NCI-H1694 (cell line): Measurements from ENCODE around the gene MRC2.
A peak's percentile ranks its signal among the peaks of the same experiment; 100 is the strongest.

Source experiments
- DNase-seq: peaks from one replicate; lab custom pipeline; 2025; lab: John Stamatoyannopoulos, UW

Gene MRC2

DNA sequence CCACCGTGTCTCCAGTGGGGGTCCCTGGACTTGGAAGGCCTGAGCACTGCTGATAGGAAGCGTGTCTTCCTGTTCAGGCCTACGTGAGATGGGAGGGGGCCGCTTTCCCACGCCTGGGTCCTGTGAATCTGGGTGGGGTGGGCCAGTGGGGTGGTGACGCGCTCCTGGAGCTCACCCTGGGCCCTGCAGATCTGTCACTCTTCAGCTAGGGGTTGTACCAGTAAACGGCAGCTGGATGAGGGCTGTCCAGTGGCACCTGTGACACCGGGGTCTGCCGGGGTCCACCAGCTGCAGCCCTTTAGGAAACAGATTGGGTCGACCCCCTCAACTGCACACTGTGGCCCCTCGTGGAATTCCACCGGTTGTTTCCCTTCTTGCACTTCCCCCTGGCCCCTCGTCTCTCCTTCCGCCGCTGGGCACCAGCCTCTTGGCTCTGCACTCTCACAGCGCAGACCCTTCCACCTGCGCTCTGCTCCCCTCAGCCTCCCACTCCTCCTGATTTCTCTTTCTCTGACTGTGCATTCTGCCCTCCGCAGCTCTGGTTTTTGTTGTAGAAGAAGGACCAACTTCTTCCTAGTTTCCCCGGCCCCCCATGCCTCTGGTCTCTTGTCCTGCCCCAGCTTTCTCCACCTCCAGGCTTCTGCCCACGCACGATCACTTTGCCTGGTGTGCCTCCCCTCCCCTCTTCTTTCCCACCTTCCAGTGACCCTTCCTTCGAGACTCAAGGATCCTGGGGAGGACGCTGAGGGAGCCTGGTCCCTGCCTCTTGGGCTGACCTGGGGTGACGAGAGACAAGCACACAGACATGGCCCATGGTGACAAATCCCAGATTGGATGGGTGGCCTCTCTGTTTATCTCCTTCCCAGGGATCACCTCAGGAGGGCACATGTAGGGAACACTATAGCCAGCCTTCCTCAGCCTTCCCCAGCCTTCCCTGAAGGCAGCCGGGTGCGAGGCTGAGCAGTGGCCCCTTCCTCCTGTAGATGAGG, 4.8 kb downstream of the MRC2 start:
- DNase-seq, result no peak

DNA sequence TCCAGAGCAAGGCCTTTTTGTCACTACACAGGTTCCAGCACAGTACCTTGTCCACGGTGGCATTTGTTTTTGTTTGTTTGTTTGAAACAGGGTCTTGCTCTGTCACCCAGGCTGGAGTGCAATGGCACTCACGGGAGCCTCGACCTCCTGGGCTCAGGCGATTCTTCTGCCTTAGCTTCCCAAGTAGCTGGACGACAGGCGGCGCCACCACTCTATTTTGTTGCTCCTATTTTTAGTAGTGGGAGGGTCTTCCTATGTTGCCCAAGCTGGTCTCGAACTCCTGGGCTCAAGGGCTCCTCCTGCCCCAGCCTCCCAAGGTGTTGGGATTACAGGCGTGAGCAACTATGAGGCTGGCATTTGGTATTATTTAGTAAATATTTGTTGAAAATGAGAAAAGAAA, 10.3 kb downstream of the MRC2 start:
- no peak for DNase-seq

DNA sequence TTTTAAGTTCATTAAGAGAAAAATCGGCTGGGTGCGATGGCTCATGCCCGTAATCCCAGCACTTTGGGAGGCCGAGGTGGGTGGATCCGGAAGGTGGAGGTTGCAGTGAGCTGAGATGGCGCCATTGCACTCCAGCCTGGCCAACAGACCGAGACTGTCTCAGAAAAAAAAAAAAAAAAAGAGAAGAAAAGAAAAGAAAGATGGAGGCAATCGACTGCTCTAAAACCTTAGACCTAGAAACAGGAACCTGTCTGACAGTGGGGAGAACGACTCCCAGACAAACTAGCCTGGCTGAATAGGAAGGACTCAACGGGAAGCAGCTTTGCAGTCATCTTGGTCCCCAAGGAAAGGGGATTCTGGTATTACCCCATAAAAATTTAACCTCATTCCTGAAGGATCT, 13.7 kb downstream of the MRC2 start:
- no peak for DNase-seq

DNA sequence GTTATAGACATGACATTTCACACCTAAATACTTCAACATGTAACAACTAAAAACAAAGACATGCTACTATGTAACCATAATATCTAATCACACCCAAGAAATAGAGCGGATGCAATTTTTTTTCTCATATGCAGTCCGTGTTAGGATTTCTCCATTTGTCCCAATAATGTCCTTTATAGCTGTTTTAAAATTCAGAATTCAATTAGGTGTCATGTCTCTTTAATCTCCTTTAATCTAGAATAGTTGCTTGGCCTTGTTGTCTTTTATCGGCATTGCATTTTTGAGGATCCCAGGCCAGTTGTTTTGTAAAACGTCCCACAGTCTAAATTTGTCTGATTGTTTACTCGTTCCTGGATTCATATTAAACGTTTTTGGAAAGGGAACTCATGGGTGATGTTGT, 14.5 kb downstream of the MRC2 start:
- no peak for DNase-seq

DNA sequence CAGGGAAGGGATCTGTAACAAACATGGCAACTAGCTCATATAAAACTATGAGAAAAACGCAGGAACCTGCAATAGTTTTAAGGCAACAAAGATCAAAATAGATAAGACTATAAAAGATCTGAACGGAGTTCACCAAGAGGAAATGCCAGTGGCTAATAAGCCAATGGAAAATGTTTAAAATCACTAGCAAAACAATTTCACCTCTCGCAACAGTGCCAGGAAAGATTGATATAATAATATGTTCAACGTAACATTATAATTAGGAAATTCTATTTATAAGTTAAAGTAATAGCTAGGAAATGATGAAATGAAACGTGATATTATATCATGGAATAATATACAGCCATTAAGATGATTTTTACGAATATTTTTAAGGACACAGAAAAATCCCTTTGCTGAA, 16.0 kb downstream of the MRC2 start:
- no peak for DNase-seq

DNA sequence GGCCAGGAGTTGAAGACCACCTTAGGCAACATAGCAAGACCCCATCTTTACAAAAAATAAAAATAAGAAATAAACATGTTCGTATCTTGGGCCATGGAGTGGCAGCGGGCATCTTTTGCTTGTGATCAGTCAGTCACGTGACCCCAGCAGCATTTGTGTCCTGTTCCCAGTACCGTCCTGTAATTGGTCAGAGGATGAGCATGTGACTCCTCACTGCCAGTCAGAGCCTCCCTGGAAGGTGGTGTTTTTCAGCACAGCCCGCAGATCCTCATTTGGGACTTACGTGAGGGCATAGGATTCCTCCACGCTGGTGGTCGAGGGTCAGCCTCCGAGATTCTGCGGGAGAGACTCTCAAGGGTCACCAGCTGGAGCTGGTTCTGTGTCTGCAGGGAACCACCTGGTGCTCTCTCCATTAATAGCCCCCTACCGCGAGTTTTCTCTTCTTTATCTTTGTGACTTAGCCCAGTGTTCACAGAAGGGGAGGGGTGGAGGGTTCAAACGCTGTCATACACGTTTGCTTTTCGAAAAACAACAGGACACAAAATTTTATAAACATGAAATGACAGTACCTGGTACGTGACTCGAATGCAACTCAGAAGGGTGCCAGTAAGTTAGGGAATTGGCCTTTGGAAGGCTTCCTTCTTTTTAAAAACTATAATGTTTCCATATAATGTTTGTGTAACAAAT, 17.2 kb downstream of the MRC2 start:
- peak; percentile 88 for DNase-seq

DNA sequence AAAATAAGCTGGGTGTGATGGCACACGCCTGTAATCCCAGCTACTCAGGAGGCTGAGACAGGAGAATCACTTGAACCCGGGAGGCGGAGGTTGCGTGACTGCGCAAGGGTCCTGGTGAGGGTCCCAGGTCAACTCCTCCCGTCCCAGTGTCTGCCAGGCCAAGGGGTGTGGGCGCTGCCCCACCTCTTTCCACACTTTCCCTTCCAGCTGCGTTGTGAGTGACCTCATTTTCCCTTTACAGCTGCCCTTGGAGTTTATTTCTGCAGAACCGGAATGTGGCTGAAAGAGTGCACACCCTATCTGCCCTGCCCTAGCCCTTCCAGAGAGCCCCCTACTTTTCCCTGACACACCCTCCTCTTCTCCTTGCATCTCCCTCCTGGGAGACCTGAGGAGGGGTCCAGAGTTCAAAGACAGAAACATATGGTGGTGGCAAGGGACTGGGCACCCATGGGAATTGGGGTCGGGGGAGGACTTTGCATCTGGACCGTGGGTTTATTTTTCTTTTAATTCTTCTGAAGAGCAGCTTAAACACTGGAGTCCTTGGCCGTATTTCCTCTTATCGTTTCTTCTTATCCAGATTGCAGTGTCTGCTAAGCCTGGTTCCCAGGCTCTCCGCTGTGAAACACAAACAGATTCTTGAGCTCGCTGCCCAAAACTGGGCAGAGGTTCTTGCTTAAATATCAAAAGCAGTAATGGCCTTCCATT, 20.9 kb downstream of the MRC2 start:
- no peak for DNase-seq

DNA sequence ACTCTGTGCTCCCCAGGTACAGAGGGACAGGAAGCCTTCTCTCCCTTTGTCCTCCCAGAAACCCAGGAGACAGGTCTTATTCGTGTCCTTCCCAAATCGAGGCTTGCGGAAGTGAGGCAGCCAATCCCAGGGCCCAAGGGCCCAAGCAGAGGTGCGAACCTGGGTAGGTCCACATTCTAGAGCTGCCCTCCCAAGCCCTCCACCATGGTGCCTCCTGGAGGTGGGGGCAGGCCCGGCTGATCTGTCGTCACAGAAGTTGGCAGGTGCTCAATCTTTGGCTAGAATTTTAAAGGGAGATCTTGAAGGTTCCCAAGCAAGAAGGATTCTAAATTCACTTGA, 21.5 kb downstream of the MRC2 start:
- DNase-seq, result no peak

DNA sequence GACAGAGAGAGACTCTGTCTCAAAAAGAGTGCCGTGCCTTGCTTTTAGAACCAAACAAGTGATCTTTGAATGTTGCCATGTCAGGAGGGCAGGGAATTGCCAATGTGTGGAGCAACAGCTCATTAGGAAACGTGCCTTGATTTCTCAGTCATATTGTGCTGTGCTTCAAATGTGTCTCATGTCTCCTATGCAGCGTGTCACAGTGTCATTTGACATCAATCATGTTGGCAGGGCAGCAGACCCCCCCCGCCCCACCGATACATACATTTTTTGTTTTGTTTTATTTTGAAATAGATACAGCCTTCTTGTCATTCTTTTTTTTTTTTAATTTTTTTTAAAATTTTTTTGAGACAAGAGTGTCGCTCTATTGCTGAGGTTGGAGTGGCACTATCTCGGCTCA, 22.1 kb downstream of the MRC2 start:
- DNase-seq, result no peak

DNA sequence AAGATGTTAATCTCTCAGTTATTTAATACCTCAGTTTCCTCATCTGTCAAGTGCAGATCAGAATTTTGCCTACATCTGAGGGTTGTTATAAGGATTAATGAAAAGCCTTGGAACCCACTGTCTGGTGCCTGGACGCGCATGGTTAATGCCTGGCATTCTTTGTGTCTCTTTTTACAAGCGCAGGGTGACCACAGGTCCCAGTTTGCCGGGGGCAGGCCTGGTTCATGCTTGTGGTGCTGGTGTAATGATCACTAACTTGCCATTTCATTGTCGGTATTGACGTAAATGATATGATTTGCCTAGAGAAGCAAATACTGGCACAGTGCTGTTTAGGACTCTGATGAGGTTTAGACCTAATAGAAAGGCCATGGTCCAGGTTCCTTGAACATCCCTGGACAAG, 23.1 kb downstream of the MRC2 start:
- DNase-seq, result no peak

DNA sequence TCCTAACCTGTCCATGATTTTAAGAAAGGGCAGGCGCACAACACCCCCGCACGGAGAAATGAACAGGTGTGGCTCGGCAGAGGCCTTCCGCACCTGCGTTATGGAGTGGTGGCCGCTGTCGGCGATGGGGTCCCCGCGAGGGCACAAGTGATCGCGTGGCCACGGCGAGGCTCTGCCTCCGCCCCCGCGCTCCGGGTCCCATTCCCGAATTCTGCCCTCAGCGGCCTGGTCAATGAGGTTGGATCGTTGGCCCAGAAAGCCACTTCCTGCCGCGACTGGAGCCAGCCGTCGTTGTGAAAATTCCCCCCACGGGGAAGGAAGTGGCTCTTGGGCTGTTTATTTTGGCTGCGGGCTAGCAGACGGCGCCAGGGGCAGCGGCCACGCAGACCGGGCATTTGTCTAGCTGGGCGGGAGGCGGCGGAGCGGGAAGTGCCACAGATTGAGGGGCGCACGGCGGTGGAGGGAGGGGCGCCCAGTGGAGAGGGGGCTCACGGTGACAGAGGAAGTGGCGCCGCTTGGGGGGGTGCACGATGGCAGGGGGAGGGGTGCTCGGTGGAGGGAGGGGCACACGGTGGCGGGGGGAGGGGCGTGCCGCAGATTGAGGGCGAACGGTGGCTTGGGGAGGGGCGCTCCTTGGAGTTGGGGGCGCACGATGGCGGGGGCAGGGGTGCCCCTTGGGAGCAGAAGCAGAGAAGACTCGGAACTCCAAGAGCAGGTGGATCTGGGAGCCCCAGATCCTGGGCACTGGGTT, 25.0 kb downstream of the MRC2 start:
- DNase-seq, result no peak

DNA sequence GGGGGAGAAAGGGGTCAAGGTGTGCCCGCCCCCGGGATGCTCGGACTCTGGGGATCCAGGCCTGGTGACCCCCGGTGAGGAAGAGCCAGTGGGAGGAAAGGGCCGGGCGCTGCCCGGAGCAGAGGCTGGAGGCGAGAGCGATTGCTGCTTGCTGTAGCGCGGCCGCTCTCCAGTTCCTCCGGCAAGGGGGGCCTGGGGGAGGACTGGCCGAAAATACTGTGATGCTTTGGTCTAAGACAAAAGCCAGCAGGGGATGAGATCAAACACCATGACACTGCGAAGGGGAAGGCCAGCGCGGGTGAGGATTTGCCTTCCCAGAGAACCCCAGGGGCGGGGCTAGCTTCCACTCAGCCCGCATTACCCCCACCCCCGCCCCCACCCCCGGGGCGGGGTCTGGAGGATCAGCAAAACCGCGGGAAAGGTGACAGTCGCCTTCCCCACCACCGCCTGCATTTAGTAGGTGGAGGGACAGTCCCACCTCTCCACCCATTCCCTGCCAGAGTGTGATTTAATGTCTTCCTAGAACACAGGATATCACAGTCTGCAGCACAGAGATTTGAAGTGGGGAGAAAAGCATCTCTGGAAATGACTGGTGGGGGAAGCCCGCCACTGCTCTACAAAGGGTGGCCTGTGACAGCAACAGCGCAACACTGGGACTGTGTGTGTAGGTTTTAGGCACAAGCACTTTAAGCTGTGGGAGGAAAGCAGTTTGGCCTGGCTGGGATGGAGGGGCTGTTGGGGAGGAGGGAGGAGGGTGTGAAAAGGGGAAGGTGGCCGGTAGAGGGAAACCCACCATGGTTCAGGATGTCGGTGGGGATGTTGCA, 25.7 kb downstream of the MRC2 start:
- no peak for DNase-seq

DNA sequence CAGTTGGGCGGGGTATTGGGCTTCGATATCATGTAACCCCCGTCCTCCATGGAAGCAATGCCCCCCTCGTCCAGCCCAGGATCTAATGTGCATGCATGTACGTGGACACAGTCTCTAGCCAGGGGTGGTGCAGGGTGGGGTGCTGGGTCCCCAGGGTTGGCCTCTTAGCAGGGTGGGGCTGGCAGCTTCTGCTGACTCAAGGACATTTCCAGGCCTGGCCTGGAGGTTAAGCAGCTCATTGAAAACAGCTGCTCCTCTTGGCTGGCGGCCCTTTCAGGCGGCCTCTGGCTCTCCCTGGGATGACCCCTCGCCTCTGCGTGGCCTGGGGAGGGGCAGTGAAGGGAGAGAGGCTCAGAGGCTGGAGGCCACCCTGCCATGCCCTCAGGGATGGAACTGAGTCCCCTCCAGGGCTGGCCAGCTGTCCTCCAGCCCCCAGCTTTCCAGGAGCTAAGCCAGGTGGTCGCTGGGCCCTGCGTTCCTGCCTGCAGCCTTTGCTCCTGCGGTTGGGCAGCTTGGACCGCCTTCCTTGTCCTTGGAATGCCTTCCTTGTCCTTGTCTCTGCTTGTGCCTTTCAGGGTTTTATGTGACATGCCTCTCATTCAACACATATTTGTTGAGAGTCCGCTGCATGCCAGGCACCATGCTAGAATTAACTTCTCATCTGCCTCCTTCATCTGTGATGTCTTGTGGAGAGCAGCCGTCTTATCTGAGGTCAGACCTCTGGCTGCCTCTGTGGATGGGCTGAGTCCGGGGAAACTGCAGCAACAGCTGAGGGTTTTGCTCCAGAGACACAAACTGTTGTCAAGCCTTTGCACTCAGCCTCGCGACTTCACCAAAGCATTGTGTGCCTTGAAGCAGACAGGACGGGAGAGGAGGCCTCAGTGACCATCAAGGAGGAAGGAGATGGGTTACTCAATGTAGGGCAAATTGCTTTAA, 26.6 kb downstream of the MRC2 start:
- no peak for DNase-seq

DNA sequence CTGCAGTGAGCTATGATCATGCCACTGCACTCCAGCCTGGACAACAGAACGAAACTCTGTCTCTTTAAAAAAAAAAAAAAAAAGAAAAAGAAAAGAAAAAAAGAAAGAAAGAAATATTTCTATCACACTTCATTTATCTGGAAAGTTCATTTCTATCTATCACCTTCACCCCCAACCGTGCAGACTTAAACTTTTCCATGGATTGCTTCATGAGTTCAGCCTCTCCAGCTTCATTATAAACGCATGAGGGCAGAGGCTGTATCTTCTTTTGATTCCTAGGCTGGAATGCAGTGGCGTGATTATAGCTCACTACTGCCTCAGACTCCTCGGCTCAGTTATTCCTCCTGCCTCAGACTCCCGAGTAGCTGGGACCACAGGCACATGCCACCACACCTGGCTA, 28.2 kb downstream of the MRC2 start:
- no peak for DNase-seq

DNA sequence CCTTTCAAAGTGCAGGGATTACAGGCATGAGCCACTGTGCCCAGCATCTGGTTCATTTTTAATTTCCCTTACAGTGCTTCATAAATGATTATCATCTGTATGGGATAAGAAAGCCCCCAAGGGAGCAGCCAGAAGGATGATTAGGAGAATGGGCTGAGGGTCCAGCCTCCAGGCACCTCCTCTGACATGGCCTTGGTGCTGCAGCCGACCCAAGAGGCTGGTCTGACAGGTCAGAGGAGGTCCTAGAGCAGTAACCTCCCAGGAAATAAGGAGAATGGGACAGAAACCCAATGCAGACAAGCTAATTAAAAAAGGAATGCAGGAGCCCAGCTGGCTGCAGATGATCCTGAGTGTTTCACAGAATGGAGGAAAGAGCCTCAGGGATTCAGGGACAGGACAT, 29.0 kb downstream of the MRC2 start:
- no peak for DNase-seq

DNA sequence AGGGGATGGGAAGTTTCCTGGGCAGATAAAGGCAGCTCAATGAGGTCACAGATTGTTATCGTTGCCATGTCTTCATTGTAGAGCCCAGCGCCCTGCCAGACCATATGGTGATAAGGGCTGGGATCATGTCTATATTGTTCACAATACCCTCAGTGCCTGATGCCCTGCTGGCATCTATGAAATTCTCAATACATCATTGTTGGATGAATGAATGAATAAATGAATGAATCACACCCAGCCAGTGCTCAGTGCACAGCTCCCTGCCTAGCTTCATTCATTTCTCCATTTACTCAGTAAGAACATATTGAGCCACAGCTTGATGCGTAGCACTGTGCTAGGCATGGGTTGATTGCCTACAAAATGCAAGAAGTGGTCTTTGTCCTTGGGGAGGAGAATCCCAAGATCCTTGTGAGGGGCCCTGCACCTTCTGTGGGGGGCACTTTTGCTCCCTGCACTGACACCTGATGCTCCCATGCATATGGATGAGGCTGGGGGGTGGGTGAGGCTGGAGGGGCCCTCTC, 29.7 kb downstream of the MRC2 start:
- no peak for DNase-seq

DNA sequence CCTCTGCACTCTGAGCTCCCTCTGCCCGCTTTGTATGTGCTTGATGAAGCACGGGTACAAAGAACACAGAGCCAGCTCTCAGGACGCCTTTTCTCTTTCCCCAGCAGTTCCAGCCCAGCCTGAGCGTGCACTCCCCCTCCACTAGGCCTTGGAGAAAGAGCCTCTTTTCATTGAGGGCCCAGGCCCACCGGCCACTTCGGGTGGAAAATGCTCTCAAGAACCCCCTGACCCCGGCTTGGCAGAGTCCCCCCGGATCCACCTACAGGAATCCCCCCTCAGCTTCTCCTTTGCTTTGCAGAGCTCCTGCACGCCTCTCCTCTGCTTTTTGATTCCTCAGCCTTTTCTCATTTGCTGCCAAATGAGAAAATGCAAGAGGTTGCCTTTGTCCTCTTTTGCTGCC, 30.2 kb downstream of the MRC2 start:
- DNase-seq, result no peak

DNA sequence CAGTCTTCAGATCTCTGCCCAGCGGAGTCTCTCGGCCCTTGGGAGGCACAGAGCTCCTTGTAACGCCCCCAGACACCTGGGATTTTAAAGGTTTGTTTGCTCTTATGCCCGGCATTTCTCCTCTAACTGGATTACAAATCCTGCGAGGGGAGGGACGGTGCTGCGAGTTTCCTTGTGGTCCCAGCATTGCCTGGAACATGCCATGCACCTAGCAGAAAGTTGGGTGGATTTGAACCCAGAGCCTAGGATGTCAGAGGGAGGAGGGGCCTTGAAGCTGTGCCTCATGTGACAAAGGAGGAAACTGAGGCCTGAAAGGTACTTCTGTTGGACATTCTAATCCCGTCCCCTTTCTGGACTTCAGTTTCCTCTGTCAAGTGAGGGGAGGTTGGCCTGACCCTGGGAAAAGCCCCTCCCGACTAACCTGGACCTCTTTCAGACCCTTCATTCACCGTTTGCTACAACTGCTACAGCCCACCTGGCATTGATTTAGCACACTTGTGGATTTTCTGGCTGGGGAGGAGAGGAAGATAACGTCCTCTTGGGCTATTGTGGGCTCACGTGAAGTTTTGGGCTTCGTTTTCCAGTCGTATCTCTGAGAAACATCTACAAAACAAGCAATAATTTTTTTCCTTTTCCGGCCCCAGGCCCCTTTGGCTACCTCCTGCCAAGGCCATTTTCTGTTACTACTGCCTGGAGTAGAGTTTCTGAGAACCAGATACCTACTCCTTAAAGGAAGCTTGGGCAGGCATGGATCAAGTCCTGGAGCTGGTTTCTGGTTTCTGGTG, 30.9 kb downstream of the MRC2 start:
- DNase-seq, result no peak

DNA sequence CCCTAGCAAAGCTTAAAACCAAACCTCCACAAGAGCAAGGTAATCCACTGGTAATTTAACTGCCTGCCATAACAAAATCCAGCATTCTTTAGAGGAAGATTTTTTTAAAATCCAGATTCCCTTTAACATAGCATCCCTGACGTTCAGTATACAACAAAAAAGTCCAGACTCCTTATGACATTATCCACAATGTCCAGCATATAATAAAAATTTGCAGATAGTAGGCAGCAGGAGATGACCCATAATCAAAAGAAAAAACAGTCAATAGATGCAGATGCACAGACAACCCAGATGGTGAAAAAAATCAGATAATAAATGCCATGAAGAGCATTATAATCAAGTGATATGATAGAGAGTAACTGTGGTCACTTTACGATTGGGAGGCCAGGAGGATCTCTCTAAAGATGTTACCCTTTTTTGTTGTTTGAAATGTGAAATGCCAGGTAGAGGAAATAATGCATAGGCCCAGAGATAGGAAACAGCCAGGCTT, 33.2 kb downstream of the MRC2 start:
- DNase-seq, result no peak
